GM18507 (cell line): ENCODE data around the gene SPRR4.

Experiments used
- DNase-seq: peaks from one replicate; pipeline ENCODE4 v3.0.0; 2011; ENCODE audit warnings: low read depth; ENCODE audit not compliant: insufficient read length; ENCODE audit errors: extremely low spot score
- FAIRE-seq: peaks from 2 replicates; lab custom pipeline; 2011; peaks lifted over from hg19 to GRCh38; lab: Jason Lieb, UNC

Gene SPRR4

DNA sequence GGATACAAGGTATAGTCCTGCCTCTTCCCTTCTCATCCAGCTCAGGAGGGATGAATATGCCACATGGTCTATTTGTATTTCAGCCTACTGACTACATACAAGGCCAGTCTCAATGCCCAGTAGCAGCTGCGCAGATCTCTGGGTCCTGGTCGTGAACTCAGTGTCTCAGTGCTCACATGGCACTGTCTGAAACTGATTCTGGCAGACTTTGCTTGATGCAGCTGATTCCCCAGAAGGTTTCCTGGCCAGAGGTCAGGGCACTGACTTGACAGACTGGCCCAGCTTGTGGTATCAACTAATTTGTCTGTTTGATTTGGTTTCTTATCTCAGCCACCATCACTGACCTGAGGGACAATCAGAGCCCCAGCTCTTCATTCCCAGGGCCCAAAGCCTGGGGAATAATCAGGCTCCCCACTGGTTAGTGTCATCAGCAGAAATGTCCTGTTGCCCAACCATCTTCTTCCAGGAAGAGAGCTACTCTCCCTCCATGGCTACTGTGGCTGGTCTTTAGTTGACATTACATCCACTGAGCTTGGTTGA, 7.5 kb upstream of the SPRR4 start:
- FAIRE-seq = no peak
- no peak for DNase-seq

GRCh38 chr1:152964536-152964935, 5.9 kb upstream of the SPRR4 start:
- DNase-seq (no peak), FAIRE-seq (no peak)

GRCh38 chr1:152965853-152966252, 4.6 kb upstream of the SPRR4 start:
- no peak for DNase-seq
- no peak for FAIRE-seq

GRCh38 chr1:152967201-152967600, 3.2 kb upstream of the SPRR4 start:
- FAIRE-seq (peak; percentile 24), DNase-seq (no peak)

- DNase-seq = peak; percentile 15
Observed at GRCh38 chr1:152968248-152968647, 2.2 kb upstream of the SPRR4 start.

DNA sequence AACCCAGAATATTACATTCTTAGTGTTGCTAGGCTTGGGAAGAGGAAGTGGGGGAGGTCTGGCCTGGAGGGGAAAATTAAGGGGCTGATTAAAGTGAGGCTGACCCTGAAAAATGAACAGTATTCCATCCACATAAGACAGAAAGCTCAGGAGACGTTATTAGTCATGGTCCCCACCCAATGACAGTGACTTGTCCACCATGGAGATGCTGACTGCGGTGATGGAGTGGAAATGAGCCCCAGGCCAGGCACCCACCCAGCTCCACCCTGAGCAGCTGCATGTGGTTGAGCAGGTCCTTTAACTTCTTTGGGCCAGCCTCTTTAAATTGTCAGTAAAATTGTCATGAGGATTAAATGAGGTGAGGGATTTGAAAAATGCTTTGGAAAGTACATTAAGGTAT, 1.4 kb upstream of the SPRR4 start:
- DNase-seq = no peak
- FAIRE-seq = no peak

More at GRCh38 chr1:152968248-152968647, 2.2 kb upstream of the SPRR4 start:
- peak; percentile 89 for FAIRE-seq

DNA sequence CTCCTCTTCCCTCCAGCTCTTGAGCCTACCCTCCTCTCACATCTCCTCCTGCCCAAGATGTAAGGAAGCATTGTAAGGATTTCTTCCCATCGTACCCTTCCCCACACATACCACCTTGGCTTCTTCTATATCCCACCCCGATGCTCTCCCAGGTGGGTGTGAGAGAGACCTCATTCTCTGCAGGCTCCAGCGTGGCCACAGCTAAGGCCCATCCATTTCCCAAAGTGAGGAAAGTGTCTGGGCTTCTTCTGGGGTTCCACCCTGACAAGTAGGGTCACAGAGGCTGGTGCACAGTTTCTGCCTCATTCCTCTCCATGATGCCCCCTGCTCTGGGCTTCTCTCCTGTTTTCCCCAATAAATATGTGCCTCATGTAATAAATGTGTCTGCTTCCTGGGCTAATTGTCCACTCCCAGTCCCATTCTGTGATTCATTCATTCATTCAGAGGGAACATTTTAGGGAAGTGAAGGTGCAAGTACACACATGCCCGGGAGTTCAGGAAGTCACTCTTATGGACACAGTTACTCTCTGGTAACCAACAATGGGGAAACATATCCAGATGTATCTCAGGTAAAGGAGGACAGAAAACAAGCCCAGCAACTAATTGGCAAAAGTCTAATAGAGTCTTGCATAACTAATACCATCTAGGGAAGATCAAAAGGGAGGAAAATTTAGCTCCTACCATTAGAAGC, 1.9 kb downstream of the SPRR4 start:
- no peak for DNase-seq
- no peak for FAIRE-seq

DNA sequence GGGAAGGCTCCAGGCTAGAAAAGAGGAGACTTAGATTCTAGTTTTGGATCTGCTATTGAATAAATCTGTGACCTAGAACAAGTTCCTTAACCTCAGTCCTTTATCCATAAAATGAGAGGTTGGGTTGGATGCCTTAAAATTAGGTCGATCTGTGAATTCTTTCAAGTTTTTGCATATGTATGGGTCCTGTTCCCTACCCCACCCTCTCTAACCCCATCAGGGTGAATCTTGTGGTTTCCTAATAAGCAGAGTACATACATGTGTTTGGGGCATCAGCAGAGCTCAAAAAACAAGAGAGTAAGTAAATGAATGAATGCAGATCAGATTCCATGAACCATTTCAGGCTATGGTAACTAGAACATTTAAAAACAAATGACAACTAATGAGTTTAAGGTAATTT, 6.2 kb downstream of the SPRR4 start:
- FAIRE-seq (no peak), DNase-seq (no peak)

DNA sequence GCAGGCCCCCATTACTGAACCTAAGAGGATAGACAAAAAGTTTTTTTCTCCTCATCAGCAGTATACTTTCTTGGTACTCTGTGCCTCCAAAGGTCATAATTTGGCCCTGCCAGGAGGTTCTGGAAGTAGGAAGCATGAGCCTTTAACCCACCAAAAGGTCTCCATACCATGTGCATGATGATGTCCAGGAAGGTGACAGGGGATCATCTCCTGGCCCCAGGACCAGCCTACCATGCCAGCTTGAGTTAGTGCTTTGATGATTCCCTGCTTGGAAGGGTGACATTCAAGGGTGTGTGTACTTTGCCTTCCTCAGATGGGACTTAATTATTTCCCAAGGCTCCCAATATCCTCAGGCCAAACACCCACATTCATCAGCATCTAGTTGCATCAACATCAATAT, 7.2 kb downstream of the SPRR4 start:
- DNase-seq (no peak), FAIRE-seq (no peak)

GRCh38 chr1:152980676-152981075, 10.2 kb downstream of the SPRR4 start:
- DNase-seq (no peak), FAIRE-seq (no peak)

- FAIRE-seq (no peak), DNase-seq (no peak)
Observed at GRCh38 chr1:152981146-152981871, 10.9 kb downstream of the SPRR4 start.

DNA sequence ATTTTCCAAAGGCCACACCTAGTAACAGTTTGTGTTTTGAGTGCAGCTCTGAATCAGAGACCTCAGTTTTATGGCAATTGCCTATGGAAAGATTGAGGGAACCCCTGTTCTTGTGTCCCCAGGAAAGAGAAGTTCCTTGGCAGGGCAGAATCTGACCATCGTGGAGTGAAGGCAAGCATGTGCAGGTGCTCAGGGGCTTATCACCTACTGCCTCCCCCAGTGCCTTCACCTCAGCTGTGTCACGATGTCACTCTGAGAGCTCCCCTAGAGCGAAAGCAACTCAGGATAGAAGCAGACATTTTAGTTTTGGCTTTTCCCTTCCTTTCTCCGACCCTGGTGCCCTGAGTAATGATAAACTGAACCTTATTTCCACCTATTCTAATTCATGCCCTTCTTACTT, 11.6 kb downstream of the SPRR4 start:
- no peak for FAIRE-seq
- DNase-seq = no peak

DNA sequence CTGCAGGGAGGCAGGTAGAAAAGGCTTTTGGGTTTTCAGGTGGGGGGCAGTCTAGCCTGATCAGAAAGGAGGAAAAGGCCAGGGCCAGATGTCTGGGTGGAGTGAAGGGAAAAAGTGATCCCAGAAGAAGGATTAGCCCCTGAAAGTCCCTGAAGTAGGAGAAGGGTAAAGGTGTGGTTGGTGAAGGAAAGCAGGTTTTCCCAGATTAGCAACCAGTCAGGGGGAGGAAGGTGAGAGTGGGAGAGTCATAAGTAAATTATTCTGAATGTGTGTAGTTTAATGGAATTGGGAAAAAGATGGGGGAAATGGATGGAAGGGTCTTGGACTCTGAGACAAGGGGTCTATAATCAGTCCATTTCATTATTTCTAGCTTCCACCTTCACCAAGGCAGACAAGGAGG, 12.8 kb downstream of the SPRR4 start:
- DNase-seq = no peak
- FAIRE-seq = no peak

DNA sequence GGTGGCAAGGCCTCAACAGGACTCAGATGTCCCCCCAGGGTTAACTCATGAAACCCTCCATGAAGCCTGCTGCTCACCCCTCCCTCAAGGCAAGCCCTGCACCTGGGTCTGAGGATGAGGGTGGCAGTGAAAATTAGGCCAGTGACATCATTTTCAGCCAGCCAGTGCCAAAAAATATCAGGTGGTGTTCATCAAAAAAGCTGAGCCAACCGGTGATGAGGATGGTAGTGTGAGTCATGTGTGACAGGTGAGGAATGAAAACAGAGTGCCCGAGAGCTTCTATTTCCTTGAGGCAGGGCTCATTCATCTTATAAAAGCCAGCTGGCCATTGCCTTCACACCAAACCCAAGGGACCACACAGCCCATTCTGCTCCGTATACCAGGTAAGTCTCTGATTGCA, 13.3 kb downstream of the SPRR4 start, which contains the start of gene SPRR1A:
Gene SPRR1A, plus strand, starts transcription at position 339 of the 400 bp plus-strand sequence. CDS start 1,150 bp downstream, outside the sequence.
- DNase-seq (no peak), FAIRE-seq (no peak)

DNA sequence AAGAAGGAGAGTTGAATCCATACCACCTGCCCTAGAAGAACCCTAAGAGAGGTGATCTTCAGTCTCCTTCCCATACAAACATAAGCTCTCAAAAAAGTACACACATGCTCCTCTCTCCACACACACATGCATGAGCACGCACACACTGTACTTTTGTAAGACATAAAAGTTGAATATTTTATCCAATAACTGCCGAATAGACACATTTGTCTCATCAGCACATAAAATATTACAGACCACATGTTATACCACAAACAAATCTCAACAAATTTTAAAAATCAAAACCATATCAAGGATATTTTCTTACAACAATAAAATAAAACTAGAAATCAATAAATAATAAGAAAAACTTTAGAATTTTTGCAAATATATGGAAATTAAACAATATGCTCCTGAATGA, 16.1 kb downstream of the SPRR4 start:
- no peak for FAIRE-seq
- no peak for DNase-seq

DNA sequence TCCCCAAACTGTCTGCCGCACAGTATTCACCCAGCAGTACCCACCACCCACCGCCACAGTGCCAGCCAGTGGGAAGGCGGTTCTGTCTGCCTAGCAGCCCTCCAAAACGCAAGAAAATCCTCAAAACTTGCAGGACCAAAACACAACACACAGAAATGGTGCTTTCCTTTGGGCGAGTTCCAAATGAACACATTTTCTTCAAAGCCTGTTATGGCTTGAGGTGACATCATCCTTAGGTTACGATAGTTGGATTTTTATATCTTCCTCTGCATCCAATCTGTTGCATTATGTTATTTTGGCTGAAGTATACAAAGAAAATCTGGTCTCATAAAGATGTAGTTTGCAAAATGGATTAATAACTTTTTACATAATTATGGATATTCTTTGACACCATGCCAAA, 22.7 kb downstream of the SPRR4 start:
- no peak for FAIRE-seq

DNA sequence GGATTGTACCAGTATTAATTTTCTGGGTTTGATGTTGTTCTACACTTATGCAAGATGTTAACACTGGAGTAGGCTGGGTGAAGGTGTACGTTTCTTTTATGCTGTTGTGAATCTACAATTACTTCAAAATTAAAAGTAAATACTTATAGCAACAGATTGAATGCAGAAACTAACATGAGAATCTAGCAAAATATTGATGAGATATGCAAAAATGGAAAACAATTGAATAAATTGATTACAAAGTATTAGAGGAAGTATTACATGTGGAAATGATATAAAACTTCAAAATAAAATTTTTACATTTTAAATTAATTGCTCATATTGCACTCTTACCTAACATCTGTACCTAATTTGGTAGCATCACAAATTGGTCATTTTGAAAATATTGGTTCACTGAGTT, 25.4 kb downstream of the SPRR4 start:
- DNase-seq = no peak
- no peak for FAIRE-seq

More for the DNA sequence above, 22.7 kb downstream of the SPRR4 start:
- DNase-seq = no peak

DNA sequence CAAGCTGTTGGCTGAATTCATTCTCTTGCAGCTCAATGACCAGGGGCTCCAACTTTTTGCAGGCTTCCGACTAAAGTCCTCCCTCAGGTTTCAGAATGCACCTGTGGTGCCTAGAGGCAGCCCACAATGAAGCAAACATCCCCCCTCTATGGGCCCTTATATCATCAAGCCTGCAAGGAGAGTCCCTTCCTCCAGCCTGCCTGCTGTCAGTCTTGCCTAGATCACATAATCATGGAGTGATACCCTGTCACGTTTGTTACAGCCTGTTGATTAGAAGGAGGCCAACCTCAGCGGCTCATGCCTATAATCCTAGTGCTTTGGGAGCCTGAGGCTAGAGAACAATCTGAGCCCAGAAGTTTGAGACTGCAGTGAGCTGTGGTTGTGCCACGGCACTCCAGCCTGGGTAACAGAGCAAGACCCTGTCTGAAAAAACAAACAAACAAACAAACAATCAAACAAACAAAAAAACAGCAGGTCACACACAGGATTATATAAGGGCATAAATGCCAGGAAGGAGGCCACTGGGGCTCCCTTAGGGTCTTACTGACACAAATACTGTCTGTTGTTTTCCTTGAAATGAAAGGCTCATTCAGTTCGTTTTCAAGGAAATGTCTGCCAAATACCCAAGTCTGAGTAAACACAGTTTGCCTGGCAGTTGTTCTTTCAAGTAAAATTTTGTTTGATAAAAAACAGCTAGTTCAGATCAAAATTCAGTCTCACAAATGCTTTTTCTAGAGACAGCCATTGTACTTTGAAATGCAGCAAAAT, 26.4 kb downstream of the SPRR4 start:
- FAIRE-seq (no peak), DNase-seq (no peak)

- FAIRE-seq (no peak), DNase-seq (no peak)
Observed at GRCh38 chr1:152997901-152998300, 27.5 kb downstream of the SPRR4 start.

DNA sequence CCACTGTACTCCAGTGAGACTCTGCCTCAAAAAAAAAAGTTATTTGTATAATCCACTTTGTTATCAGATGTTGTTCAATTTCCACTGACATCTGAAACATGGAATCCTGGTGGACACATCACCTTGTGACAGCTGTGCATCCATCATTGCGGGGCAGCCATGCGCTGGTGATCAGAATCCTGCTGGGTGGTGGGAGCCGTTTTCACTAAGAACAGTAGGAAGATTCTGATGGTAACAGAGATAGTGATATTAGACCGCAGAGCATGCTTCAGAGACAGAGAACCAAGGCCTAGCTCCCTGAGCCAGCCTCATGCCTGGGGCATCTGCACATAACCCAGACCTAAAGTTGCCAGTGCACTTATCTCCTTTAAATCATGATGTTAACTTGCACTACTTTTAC, 28.0 kb downstream of the SPRR4 start:
- DNase-seq (no peak), FAIRE-seq (no peak)
